CD4-positive, alpha-beta T cell treated with Interleukin-10 for 1 hour (primary cell): ENCODE data around the gene PPFIBP2.
"Not testable (repeated sequence)": the region's sequence is repeated elsewhere in the genome, so short reads cannot be mapped to it uniquely, and the experiment has no call there.

Experiments
- DNase-seq: peaks from one replicate; pipeline ENCODE4 v3.0.0-alpha.2; 2020

PPFIBP2 gene

DNA sequence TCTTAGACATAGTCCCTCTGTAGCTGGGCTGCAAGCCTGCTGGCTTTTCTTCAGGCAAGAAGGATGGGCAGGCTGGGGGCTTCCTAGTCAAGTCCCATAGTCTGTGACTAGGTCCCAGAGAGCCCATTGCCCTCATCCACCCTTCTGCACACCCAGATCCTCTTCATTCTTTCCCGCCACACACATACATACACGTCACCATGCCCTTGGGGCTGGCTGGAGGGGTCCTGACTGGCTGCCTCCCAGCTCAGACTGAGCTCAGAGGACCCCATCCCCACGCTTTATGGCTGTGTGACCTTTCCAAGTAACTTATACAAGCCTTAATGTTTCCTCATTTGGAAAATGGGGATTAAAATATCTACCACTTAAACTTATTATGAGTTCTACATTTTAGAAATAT lies 13.5 kb upstream of the PPFIBP2 start:
- DNase-seq, result no peak

DNA sequence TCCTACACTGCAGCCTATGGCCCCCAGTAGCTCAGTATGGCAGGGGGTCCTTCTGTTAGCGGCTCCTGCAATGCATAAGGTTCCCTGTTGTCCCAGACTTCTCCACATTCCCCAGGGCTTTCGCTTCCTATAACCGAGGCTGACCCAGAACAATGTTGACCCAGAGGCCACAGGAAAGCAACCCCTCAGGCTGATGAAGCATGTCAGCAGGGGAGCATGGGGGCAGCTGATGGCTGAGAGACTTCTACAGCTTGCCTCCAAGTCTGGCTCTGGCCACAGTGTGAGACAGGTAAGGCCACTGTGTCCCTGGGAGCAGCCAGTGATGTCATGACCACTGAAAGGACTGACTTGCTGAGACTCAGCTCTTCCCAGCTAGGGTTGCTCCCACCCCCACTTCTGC lies 12.5 kb upstream of the PPFIBP2 start:
- DNase-seq, result no peak

GRCh38 chr11:7501894-7502293 lies 11.9 kb upstream of the PPFIBP2 start:
- DNase-seq, result no peak

GRCh38 chr11:7506243-7506642 lies 7.6 kb upstream of the PPFIBP2 start:
- no peak for DNase-seq

DNA sequence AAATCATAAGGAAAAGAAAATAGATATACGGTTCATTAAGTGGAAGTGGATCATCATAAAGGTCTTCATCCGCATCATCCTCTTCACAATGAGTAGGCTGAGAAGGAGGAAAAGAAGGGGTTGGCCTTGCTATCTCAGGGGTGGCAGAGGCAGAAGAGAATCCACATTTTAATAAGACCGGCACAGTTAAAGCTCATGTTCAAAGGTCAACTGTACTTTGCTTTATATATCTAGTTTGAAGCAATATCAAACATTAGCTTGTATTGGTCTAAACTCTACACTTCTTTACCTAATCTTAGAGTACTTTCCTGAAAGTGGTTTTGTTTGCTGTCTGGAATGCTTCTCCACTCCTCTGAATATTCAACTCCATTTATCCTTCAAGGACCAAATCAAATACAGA lies 5.7 kb upstream of the PPFIBP2 start:
- no peak for DNase-seq

DNA sequence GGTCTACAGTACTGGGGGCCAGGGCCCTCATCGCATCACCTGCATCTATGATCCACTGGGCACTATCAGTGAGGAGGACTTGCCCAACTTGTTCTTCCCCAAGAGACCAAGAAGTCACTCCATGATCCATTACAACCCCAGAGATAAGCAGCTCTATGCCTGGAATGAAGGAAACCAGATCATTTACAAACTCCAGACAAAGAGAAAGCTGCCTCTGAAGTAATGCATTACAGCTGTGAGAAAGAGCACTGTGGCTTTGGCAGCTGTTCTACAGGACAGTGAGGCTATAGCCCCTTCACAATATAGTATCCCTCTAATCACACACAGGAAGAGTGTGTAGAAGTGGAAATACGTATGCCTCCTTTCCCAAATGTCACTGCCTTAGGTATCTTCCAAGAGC lies 3.8 kb upstream of the PPFIBP2 start:
- no peak for DNase-seq

GRCh38 chr11:7511401-7511800 lies 2.4 kb upstream of the PPFIBP2 start:
- DNase-seq, result no peak

- peak; percentile 9 for DNase-seq
These were observed 1.1 kb upstream of the PPFIBP2 start for GRCh38 chr11:7512525-7513233.

DNA sequence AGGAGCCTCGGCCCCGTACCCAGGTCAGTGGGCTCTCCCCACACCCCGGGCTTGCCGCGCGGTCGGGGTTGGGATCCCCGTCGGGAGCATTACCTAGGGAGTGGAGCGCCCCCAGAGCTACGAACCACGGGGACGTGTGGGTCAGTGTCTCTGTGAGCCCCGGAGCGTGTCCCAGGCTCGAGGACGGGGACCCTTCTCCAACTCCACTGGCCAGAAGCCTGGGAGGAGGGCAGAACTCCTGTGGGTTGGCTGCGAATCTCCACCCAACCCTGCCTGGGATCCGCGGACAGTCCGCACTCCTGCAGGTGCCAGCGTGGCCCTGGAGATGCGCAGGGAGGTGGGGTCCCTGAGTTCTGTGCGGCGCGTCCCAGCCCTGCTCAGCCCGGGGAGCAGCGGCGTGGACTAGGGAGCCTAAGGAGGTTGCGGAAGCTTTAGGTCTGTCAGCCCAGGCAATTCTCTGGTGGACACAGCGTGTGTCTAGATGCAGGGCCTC lies 346 bp downstream of the PPFIBP2 start:
- no peak for DNase-seq

- DNase-seq, result no peak
These were observed 1.7 kb downstream of the PPFIBP2 start for GRCh38 chr11:7515447-7515886.

- DNase-seq, result peak; percentile 11
These were observed 2.7 kb downstream of the PPFIBP2 start for GRCh38 chr11:7516475-7516874.

GRCh38 chr11:7517743-7518142 lies 3.9 kb downstream of the PPFIBP2 start:
- DNase-seq, result not testable (repeated sequence)

GRCh38 chr11:7518811-7519562 lies 5.2 kb downstream of the PPFIBP2 start:
- DNase-seq, result no peak

DNA sequence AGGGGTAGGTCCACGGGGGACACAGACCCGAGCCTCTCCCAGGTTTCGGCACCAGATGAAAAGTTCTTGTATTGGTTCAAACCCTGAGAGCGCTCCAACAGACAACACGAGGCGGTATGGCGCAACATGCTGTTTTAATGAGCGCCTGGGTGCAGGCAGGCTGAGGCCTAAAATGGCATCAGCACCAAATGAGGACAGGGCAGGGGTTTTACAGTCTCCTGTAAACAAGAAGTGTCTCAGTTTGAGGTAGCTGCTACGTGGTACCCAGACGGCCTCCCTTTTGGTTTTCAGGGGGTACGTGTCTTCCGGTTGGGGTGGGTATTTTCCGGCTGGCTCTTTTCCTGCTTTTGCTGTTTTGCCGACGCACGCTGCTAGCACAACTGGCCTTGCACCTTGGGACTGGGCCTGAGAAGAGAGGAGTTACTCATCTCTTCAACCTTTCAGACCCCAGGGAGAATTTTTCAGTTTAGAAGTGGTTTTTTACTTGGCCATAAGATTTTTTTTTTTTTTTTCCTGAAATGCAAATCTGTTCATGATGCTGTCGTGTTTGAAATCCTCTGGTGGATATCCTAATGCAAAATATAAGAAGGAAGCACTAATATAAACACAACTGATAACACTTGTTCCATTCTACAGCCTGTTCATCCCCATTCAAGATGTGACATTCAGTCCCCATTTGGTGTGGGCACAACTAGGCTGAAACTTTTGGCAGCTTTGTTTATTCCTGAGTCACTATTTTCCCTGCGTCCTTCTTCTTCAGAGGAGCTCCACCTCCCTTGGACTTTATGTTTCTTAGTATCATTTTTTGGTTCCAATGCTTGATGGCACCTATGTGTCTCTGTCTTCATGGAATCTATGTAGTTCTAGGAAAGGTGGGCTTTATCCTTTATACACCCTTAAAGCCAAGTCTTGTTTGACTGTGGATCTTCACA lies 6.5 kb downstream of the PPFIBP2 start:
- DNase-seq, result no peak

- DNase-seq, result no peak
These were observed 7.2 kb downstream of the PPFIBP2 start for GRCh38 chr11:7520981-7521487.

DNA sequence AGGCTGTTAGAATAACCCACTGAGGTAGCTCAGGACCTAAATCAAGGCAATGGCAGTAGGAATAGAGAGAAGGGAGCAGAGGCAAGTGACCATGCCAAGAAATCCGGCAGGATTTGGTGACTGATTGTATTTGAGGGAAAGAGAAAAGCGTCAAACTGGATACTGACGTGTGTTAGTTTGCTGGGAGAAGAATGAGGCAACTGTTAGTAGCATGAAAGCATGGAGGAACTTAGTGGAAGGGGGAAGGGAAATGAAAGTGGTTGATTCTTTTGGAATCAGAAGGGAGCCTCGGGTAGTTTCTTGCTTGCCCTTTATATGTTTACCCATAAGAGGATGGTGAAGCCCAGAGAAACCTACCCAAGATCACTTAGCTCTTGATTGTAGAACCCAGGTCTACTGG lies 8.3 kb downstream of the PPFIBP2 start:
- no peak for DNase-seq

GRCh38 chr11:7522546-7522945 lies 8.7 kb downstream of the PPFIBP2 start:
- DNase-seq, result no peak

DNA sequence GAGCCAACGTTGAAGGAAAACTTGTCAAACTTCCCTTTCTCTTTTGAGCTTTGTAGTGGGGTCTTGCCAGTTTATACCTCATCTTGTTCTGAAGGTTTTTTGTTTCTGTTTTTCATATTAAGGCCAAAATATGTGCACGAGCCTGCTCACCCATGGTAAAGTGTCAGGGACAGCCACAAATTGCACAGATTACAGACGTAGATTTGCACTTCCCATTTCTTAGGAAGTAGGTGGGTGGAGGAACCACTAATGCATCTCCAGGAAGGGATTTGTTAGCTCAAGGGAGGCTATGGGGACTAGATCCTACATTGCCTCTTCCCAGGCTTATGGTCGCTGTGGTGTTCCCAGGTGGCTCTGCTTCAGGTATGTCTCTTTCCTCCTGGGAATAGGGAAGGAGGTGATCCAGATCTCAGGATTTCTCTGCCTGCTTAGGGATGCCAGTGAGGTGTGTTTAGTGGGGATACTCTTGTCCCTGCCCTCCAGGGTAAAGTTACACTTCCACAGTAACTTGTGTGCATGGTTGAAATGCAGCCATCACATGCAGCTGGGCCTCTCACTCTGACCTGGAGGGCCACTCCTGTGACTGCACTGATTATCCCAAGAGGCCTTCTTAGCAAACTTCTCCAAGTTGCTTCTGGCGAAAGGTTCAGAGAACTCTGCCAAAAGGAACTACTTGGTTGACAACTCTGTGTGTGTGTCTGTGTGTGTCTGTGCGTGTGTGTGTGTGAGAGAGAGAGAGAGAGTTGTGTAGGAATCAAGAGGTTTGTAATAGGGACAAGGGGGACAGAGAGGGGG lies 9.8 kb downstream of the PPFIBP2 start:
- no peak for DNase-seq

DNA sequence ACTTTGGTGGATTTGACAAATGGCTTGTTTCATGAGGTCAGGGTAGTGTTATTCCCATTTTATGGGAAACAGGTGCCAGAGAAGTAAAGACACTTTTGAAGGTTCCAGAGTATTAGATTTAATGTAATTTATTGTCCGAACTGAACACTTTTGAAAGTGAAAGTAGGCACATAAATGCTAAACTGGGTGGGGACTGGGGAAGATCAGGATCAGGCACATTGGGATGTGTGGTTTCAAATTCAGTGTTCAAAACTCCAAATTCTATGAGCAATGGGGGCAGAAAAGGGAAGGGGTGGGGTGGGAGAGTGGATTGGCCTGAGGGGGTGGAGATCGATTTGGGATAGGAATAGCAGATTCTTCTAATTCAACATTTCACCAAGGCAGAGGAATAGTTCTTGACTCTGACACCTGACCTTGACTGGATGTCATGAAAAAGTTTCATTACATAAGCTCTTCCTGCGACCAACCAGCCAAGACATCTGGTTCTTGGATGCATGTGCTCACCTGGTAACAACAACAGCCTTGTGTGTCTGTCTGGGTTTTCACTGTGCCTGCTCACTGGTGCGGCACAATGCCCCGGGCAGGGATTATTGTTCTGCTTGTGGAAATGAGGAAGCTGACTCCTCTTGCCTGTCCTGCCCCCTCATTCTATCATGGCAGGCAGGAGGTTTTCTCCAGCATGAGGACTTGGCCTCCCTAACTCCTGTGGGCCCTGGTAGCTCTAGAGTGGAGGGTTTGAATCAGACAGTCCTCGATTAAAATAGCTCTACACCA lies 10.8 kb downstream of the PPFIBP2 start:
- no peak for DNase-seq

DNA sequence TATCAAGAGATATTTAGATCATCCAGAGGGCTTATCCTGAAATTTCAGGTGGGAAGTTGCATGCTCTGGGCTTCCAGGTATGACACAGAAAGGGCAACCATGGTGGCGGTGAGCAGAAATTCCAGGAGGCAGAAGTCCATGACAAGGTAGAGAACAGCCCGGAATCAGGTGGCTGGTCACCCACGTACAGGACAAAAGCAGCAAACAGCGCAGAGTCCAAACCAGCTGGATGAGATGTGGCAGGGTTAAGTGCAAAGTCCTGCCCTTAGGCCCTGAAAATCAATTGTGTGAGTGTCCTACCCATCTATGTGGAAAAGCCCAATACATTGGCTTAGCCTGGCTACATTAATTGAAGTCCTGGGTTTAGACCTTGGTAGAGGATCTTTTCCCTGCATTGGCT lies 11.6 kb downstream of the PPFIBP2 start:
- DNase-seq, result no peak

- peak; percentile 51 for DNase-seq
These were observed 13.2 kb downstream of the PPFIBP2 start for GRCh38 chr11:7527029-7527428.
